Effector memory CD4-positive, alpha-beta T cell (primary cell): ENCODE data around the gene COLEC11.

ENCODE experiments used
- DNase-seq, 3 donors: peaks; one replicate each; pipeline ENCODE4 v3.0.0-alpha.2; 2020
- H3K27ac ChIP-seq: 2 replicates; pipeline ENCODE4 v1.7.0; 2013; ENCODE audit warnings: mild to moderate bottlenecking, low read length, moderate library complexity; ENCODE audit not compliant: insufficient read depth, poor library complexity, severe bottlenecking
- H3K27me3 ChIP-seq: replicated peaks from 2 replicates; pipeline ENCODE4 v1.7.0; 2013; ENCODE audit warnings: mild to moderate bottlenecking, low read length; ENCODE audit not compliant: insufficient read depth, control insufficient read depth, poor library complexity, severe bottlenecking
- H3K36me3 ChIP-seq: 2 replicates; pipeline ENCODE4 v1.7.0; 2013; ENCODE audit warnings: mild to moderate bottlenecking, low read length, moderate library complexity; ENCODE audit not compliant: control insufficient read depth, insufficient read depth
- H3K4me1 ChIP-seq: 2 replicates; pipeline ENCODE4 v1.7.0; 2013; ENCODE audit warnings: low read length, mild to moderate bottlenecking; ENCODE audit not compliant: control insufficient read depth, insufficient read depth, poor library complexity, severe bottlenecking
- H3K4me3 ChIP-seq: 2 replicates; pipeline ENCODE4 v1.7.0; 2013; ENCODE audit warnings: low read length, low read depth, mild to moderate bottlenecking; ENCODE audit not compliant: insufficient read depth, poor library complexity, severe bottlenecking
- H3K9me3 ChIP-seq: 2 replicates; pipeline ENCODE4 v1.7.0; 2013; ENCODE audit warnings: mild to moderate bottlenecking, low read length, moderate library complexity; ENCODE audit not compliant: control insufficient read depth

Gene COLEC11

DNA sequence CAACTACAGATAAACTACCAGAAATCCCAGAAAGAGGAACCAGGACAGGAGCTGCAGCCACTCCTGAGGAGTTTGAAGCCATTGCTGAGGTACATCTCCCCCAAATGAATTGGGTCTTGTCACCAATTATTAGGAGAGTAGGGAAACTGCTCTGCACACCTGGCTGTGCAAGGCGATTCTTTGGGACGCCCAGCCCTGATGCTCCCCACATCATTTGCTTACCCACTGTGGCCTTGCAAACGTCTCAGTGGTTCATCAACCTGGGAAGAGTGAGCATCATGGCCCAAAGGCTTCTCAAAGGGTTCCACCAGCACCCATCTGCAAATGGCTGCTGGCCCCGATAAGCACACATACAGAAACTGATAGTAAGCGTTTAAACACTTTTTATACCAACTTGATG, 86.7 kb downstream of the COLEC11 start:
- Histone ChIP-seq H3K27ac (no peak overlapping the region), H3K9me3 (no peaks in the 10 kb centered on the region), H3K4me1 (no peaks in the 10 kb centered on the region), H3K36me3 (no peaks in the 10 kb centered on the region), H3K27me3 (no peaks in the 10 kb centered on the region), H3K4me3 (no peak overlapping the region)
- no peak for DNase-seq

DNA sequence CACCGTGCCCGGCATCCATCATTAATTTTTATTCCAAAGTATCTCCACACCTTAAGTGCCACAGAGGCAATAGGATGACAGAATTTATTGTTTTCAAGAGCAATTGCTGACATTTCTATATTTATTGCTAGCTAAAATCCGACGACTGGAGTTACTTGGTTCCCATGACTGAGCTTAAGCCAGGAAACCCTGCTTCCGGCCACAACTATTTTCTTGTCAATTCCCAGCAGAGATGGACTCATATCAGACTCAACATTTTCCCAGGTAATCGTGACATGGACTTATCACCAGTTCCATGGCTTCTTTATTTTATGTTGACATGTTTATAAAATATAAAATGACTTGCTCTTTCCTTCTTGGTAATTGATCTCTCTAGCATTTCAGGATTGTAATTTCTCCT, 87.9 kb downstream of the COLEC11 start:
- no peaks in the 10 kb centered on the region for H3K36me3 ChIP-seq
- no peak overlapping the region for H3K27ac ChIP-seq
- no peaks in the 10 kb centered on the region for H3K27me3 ChIP-seq
- H3K9me3 ChIP-seq = no peaks in the 10 kb centered on the region
- H3K4me3 ChIP-seq = no peak overlapping the region
- no peaks in the 10 kb centered on the region for H3K4me1 ChIP-seq
- DNase-seq = no peak

DNA sequence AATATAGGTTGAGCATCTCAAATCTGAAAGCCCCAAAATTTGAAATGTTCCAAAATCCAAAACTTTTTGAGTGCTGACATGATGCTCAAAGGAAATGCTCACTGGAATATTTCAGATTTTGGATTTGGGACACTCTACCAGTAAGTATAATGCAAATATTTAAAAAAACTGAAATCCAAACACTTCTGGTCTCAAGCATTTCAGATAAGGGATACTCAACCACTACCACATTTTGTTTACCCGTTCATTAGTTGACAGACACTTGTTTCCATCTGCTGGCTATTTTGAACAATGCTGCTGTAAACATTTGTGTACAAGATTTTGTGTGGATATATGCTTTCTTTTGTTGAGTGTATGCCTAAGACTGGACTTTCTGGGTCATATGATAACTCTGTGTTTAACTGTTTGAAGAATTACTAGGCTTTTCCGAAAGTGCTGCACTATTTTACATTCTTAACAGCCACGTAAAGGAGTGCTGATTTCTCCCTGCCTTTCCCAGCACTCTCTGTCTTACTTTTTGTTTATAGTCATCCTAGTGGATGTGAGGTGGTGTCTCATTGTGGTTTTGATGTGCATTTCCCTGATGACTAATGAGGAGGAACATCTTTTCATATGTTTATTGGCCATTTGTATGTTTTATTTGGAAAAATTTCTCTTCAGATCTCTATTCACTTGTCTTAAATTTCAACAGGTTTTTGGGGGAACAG, 89.0 kb downstream of the COLEC11 start:
- no peaks in the 10 kb centered on the region for H3K9me3 ChIP-seq
- no peaks in the 10 kb centered on the region for H3K27me3 ChIP-seq
- no peak for DNase-seq
- H3K4me1 ChIP-seq = no peaks in the 10 kb centered on the region
- H3K36me3 ChIP-seq = no peaks in the 10 kb centered on the region
- H3K27ac ChIP-seq = no peak overlapping the region
- no peak overlapping the region for H3K4me3 ChIP-seq

DNA sequence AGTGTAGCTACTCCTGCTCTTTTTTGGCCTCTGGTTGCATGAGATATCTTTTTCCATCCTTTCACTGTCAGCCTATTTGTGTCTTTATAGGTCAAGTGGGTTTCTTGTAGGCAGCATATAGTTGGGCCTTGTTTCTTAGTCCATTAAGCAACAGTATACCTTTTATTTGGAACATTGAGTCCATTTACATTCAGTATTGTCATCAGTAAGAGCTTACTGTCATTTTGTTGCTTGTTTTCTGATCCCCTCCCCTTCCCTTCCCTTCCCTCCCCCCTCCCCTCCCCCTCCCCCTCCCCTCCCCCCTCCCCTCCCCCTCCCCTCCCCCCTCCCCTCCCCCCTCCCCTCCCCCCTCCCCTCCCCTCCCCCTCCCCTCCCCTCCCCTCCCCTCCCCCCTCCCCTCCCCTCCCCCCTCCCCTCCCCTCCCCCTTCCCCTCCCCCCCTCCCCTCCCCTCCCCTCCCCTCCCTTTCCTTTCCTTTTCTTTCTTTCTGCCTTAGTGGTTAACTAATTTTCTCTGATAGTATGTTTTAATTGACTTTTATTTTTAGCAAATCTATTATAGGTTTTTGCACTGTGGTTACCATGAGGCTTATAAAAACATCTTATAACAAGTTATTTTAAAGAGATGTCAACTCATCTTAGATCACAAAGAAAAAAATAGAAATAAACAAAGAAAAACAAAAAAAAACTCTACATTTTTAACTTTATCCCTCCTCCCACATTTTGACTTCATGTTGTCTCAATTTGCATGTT, 95.3 kb downstream of the COLEC11 start:
- Histone ChIP-seq H3K4me3 (no peak overlapping the region), H3K27ac (no peak overlapping the region)
- DNase-seq = no peak

DNA sequence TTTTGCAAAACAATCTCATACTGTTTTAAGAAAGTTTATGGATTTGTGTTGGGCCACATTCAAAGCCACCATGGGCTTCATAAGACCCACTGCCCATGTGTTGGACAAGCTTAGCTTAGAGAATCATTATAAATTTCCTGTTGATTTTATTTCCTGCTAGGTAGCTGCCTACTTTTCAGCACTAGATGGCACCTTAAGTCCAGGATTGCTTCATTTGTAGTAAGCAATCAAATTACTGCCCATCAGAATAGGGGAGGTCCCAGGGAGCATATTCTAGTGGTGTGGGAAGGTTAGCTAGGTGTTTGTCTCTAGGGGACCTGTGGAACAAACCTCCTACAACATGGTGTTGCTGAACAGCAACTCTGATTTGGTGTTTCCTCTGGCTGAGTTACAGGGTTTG, 97.5 kb downstream of the COLEC11 start:
- H3K9me3 ChIP-seq = no peaks in the 10 kb centered on the region
- no peaks in the 10 kb centered on the region for H3K4me1 ChIP-seq
- no peak for DNase-seq
- no peak overlapping the region for H3K4me3 ChIP-seq
- H3K27me3 ChIP-seq = no peaks in the 10 kb centered on the region
- H3K36me3 ChIP-seq = no peaks in the 10 kb centered on the region
- H3K27ac ChIP-seq = no peak overlapping the region

More for the DNA sequence above, 95.3 kb downstream of the COLEC11 start:
- no peaks in the 10 kb centered on the region for H3K9me3 ChIP-seq
- no peaks in the 10 kb centered on the region for H3K36me3 ChIP-seq
- H3K4me1 ChIP-seq = no peaks in the 10 kb centered on the region
- H3K27me3 ChIP-seq = no peaks in the 10 kb centered on the region
